ENCODE measurements around the gene PTPRO. TPM values are rescaled to one million over a fixed set of nuclear protein-coding genes. Genes with fewer than 3 reads are reported as not detected.

The PTPRO gene
- total and polyA plus RNA-seq, 10 of the 15 experiments (the other 5 are each of a cell fraction or from before 2014, with no cell fraction given): 1.2 to 5.3 (median 3.5) TPM

DNA sequence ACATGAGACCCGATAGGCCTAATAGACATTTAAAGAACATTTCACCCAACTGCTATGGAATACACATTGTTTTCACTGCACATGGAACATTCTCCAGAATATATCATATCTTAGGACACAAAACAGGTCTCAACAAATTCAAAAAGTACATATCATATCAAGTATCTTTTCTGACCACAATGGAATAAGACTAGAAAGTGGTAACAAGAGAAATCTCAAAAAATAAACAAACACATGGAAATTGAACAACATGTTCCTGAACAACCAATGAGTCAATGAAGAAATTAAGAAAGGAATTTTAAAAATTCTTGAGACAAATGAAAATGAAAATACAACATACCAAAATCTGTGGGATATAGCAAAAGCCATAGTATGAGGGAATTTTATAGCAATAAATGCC lies 208.1 kb downstream of the PTPRO start:
- Histone ChIP-seq H3K9me3 (replicated peaks; ENCODE audit: control insufficient read depth, insufficient read depth, low read length) (no peaks in the 10 kb centered on the region; the same call in 2 of the 3 replicates), H3K79me2 (ENCODE audit: control insufficient read depth, insufficient read depth, low read length) (no peaks in the 10 kb centered on the region), H3K36me3 (ENCODE audit: control insufficient read depth in 2 of 2, insufficient read depth in 2 of 2, low read length in 1 of 2) (no peaks in the 10 kb centered on the region), H3K4me2 (ENCODE audit: control insufficient read depth, insufficient read depth) (no peak overlapping the region), H3K9ac (ENCODE audit: control insufficient read depth, insufficient read depth, low read length) (no peak overlapping the region), H3K4me1 (ENCODE audit: control insufficient read depth, insufficient read depth, low read length) (no peaks in the 10 kb centered on the region; the same call in 1 of the 2 replicates), H3K27ac (ENCODE audit: control insufficient read depth, insufficient read depth) (no peak overlapping the region), H2AFZ (ENCODE audit: control insufficient read depth, low read depth, low read length) (no peak overlapping the region), H3K27me3 (replicated peaks in 1 of 2; ENCODE audit: control insufficient read depth in 2 of 2, insufficient read depth in 2 of 2, low read length in 1 of 2) (no peaks in the 10 kb centered on the region; a peak in 1 of 4 replicates), H4K20me1 (ENCODE audit: control insufficient read depth, insufficient read depth) (no peaks in the 10 kb centered on the region), H3K4me3 (no peak overlapping the region)
- WGBS (ENCODE audit: insufficient coverage, insufficient replicate concordance, low lambda C conversion rate, missing lambda C conversion rate): 84% methylated on average over 1 of the region's 1 CpG
- BruUV-seq (replicated peaks): no TSS peak
- ChIA-PET CTCF (interaction anchor here (1.0 to 13.6 kb wide), 7 partner anchors 16 to 371 kb away, joined by 3 to 1078 read pairs (median 7); no protein-coding TSS in a partner anchor), POLR2A (no interaction called here), SMC1A (ENCODE audit: uncharacterized antibody, unreplicated experiment) (interaction anchor here (0.6 to 13.5 kb wide), 8 partner anchors 17 to 327 kb away, joined by 3 to 853 read pairs (median 43); no protein-coding TSS in a partner anchor), RAD21 (ENCODE audit: unreplicated experiment) (interaction anchor here (3.1 to 11.8 kb wide), 2 partner anchors 49 to 55 kb away, joined by 50 to 609 read pairs; no protein-coding TSS in a partner anchor)
- intact Hi-C loops (cut with micrococcal nuclease; ENCODE audit: unreplicated experiment) (no loop called here), in situ Hi-C loops (cut with MboI) (loop anchor here (5.0 kb wide), 2 partner anchors 47 to 322 kb away; no protein-coding TSS in a partner anchor)
- no peak for TF ChIP-seq SRF (IDR thresholded peaks at IDR 0.05; ENCODE audit: low read depth in 2 of 2, low read length in 2 of 2)
- DNase-seq (ENCODE audit: low read depth, low spot score) (no peak), FAIRE-seq (no peak), ATAC-seq (no peak)

DNA sequence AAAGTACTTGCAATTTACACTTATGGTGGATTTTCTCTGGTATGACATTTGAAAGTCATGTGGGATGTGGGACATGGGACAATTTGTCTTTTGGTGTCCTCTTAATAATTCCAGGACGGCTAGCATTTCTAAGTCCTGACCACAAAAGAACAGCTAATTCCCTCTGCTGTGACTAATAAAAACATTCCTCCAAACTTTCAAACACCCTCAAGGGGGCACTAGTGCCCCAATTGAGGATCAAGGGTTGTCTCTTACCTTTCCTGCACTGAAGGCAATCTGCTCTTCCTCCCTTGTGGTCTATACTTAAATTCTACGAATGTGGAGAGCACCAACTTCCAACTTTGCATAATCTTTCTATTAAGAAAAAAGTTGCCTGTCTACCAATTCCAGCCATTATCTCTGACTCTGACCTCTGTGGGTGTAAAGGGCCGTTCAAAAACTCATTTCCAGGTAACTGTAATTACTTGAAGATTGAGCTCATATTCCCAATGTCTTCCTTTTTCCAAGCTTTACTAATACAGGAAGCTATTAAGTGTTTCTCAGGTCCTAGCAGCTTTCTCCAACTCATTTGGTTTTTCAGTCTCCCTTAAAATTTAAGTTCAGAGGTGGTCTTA lies 210.2 kb downstream of the PTPRO start:
- Histone ChIP-seq H3K36me3 (ENCODE audit: control insufficient read depth in 2 of 2, insufficient read depth in 2 of 2, low read length in 1 of 2) (no peaks in the 10 kb centered on the region), H3K4me3 (no peak overlapping the region), H3K9ac (ENCODE audit: control insufficient read depth, insufficient read depth, low read length) (no peak overlapping the region), H3K27ac (ENCODE audit: control insufficient read depth, insufficient read depth) (no peak overlapping the region), H3K9me3 (replicated peaks; ENCODE audit: control insufficient read depth, insufficient read depth, low read length) (no peaks in the 10 kb centered on the region; the same call in 2 of the 3 replicates), H2AFZ (ENCODE audit: control insufficient read depth, low read depth, low read length) (peak overlapping the region; percentile 28; the same call in 1 of the 2 replicates), H4K20me1 (ENCODE audit: control insufficient read depth, insufficient read depth) (no peaks in the 10 kb centered on the region), H3K79me2 (ENCODE audit: control insufficient read depth, insufficient read depth, low read length) (no peaks in the 10 kb centered on the region), H3K27me3 (replicated peaks in 1 of 2; ENCODE audit: control insufficient read depth in 2 of 2, insufficient read depth in 2 of 2, low read length in 1 of 2) (no peaks in the 10 kb centered on the region; a peak in 1 of 4 replicates), H3K4me1 (ENCODE audit: control insufficient read depth, insufficient read depth, low read length) (no peaks in the 10 kb centered on the region; the same call in 1 of the 2 replicates), H3K4me2 (ENCODE audit: control insufficient read depth, insufficient read depth) (no peak overlapping the region)
- WGBS (ENCODE audit: insufficient coverage, insufficient replicate concordance, low lambda C conversion rate, missing lambda C conversion rate): 33% methylated on average over 3 of the region's 3 CpGs
- in situ Hi-C loops (cut with MboI): loop anchor here (5.0 kb wide), 2 partner anchors 45 to 320 kb away; no protein-coding TSS in a partner anchor
- RAD21 ChIA-PET (ENCODE audit: unreplicated experiment): interaction anchor here (0.6 to 11.8 kb wide), 35 partner anchors 8 to 1574 kb away, joined by 3 to 609 read pairs (median 5); no protein-coding TSS in a partner anchor
- intact Hi-C loops (cut with micrococcal nuclease; ENCODE audit: unreplicated experiment): loop anchor here (1.0 kb wide), 3 partner anchors 48 to 324 kb away; no protein-coding TSS in a partner anchor
- DNase-seq (ENCODE audit: low read depth, low spot score): peak; percentile 36
- POLR2A ChIA-PET: interaction anchor here (0.6 to 1.7 kb wide), 9 partner anchors 11 to 54 kb away, joined by 3 to 11 read pairs (median 4); no protein-coding TSS in a partner anchor
- SMC1A ChIA-PET (ENCODE audit: uncharacterized antibody, unreplicated experiment): interaction anchor here (0.6 to 13.5 kb wide), 48 partner anchors 8 to 584 kb away, joined by 3 to 853 read pairs (median 5); partner anchors contain the start of gene DERA
- CTCF ChIA-PET: interaction anchor here (0.6 to 13.6 kb wide), 53 partner anchors 8 to 396 kb away, joined by 3 to 1078 read pairs (median 5); partner anchors contain the start of genes DERA and EPS8
- no TSS peak for BruUV-seq (replicated peaks)
- ATAC-seq: peak; percentile 89
- FAIRE-seq: no peak
- TF ChIP-seq JUND (IDR thresholded peaks at IDR 0.05; ENCODE audit: low read depth, low read length) (no peak), TBL1XR1 (IDR thresholded peaks at IDR 0.05; ENCODE audit: low read depth, low read length) (no peak), IKZF1 (conservative IDR thresholded peaks at IDR 0.05) (no peak; the same call in 1 of the 2 replicates), HDGF (IDR thresholded peaks at IDR 0.05) (no peak), BCL11A (IDR thresholded peaks at IDR 0.05; ENCODE audit: low read depth, low read length) (no peak), RFX5 (IDR thresholded peaks at IDR 0.05; ENCODE audit: low read depth, low read length) (no peak), RAD21 (IDR thresholded peaks at IDR 0.05; ENCODE audit: insufficient read depth, low read depth, low read length) (peak; percentile 98), IKZF2 (IDR thresholded peaks at IDR 0.05) (peak in 1 of 2 experiments; percentile 25; a peak in 1 of 4 replicates)
- TF ChIP-seq, protein P1, sequence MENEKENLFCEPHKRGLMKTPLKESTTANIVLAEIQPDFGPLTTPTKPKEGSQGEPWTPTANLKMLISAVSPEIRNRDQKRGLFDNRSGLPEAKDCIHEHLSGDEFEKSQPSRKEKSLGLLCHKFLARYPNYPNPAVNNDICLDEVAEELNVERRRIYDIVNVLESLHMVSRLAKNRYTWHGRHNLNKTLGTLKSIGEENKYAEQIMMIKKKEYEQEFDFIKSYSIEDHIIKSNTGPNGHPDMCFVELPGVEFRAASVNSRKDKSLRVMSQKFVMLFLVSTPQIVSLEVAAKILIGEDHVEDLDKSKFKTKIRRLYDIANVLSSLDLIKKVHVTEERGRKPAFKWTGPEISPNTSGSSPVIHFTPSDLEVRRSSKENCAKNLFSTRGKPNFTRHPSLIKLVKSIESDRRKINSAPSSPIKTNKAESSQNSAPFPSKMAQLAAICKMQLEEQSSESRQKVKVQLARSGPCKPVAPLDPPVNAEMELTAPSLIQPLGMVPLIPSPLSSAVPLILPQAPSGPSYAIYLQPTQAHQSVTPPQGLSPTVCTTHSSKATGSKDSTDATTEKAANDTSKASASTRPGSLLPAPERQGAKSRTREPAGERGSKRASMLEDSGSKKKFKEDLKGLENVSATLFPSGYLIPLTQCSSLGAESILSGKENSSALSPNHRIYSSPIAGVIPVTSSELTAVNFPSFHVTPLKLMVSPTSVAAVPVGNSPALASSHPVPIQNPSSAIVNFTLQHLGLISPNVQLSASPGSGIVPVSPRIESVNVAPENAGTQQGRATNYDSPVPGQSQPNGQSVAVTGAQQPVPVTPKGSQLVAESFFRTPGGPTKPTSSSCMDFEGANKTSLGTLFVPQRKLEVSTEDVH (IDR thresholded peaks at IDR 0.05; ENCODE audit: low read depth, partially characterized antibody): no peak
- TF ChIP-seq, protein P2, sequence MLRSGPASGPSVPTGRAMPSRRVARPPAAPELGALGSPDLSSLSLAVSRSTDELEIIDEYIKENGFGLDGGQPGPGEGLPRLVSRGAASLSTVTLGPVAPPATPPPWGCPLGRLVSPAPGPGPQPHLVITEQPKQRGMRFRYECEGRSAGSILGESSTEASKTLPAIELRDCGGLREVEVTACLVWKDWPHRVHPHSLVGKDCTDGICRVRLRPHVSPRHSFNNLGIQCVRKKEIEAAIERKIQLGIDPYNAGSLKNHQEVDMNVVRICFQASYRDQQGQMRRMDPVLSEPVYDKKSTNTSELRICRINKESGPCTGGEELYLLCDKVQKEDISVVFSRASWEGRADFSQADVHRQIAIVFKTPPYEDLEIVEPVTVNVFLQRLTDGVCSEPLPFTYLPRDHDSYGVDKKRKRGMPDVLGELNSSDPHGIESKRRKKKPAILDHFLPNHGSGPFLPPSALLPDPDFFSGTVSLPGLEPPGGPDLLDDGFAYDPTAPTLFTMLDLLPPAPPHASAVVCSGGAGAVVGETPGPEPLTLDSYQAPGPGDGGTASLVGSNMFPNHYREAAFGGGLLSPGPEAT (IDR thresholded peaks at IDR 0.05; ENCODE audit: low read depth): no peak

All from GM12878 (cell line).